CD4-positive, alpha-beta T cell treated with Interleukin-6 for 4 hours (primary cell): Measurements from ENCODE around the gene CC2D2B.
"Not testable (repeated sequence)": the region's sequence is repeated elsewhere in the genome, so short reads cannot be mapped to it uniquely, and the experiment has no call there.

ENCODE experiments used
- DNase-seq: peaks from one replicate; pipeline ENCODE4 v3.0.0-alpha.2; 2020; ENCODE audit warnings: mixed read lengths

The CC2D2B gene

DNA sequence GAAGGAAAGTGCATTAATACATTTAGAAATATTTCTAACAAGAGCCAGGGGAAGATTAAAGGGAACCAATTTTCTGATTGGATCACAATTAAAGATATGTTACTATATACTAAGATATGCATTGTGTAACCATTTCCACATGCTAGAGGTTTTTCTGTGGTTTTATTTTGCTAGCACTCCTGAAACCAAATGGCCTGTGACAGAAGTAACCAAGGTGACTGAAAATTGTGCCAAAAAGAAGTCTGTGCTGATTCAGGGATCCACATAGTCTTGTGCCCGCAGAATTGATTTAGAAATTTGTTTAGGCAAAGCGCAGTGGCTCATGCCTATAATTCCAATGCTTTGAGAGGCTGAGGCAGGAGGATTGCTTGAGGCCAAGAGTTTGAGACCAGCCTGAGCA lies 1.8 kb downstream of the CC2D2B start:
- DNase-seq = no peak

DNA sequence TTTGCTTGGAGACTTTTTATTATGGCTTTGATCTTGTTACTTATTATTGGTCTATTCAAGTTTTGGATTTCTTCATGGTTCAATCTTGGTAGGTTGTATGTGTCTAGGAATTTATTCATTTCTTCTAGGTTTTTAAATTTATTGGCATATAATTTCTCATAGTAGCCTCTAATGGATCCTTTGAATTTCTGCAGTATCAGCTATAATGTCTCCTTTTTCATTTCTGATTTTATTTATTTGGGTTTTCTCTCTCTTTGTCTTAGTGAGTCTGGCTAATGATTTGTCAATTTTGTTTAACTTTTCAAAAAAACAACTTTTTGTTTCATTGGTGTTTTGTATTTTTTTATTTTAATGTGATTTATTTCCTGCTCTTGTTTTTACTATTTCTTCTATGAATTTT lies 8.3 kb downstream of the CC2D2B start:
- not testable (repeated sequence) for DNase-seq

DNA sequence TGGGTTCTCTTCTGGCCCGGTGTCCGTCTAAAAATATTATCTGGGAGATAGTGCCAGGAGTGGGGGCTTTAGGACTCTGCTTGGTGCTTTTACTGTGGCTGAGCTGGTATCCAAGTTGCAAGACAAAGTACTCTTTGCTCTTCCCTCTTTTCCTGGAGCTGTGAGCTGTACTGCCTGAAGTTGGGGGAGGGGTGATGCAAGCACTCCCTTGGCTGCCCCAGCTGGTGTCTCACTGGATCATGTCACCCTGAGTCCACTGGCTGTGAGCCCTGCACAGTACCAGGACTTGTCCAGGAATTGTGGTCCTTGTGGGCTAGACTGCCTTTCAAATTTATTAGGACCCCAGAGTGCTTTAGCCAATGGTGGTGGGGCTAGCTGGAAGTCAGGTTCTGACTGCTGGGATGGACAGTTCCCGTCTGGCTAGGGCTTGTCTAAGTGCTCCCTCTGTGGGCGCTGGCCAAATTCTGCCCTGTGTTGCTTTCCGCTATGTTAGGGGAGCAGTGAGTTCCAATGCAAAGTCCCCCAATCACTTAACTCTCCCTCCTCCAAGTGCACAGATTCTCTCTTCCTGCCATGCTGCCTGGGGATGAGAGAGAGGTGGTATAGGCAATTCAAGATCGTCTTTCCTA lies 13.1 kb downstream of the CC2D2B start:
- DNase-seq = no peak

DNA sequence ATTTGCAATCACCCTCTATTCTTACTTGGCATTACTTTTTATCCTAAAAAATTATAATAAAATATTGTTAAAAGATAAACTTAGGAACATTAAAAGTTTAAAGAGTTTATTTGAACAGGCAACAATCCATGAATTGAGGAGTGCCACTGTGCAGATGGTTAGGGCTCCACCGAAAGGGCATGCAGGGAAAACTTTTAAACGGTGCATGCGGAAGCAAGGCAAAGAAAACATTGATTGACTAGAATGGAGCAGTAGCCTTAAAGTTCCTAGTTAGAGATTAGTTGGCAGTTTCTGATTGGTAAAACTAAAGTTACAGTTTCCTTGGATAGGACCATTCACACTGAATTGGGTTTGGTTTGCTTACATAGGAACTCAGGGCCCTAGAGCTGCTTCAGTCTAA lies 17.3 kb downstream of the CC2D2B start:
- DNase-seq = no peak

DNA sequence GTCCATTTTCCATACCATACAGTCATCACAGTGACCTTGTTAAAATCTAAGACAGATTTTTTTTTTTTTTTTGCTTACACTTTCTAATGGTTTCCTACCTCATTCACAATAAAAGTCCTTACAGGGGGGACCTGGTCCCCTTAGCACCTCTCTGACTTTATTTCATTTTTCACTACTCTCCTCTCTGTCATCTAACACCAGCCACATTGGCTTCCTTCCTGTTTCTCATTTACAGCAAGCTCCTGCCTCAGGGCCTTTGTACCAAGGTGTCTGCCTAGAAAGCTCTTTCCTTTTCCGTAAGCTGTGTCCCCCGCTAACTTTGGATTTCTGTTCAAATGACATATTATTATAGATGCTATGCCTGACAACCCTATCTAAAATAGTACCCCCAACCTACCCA lies 27.7 kb downstream of the CC2D2B start:
- no peak for DNase-seq

DNA sequence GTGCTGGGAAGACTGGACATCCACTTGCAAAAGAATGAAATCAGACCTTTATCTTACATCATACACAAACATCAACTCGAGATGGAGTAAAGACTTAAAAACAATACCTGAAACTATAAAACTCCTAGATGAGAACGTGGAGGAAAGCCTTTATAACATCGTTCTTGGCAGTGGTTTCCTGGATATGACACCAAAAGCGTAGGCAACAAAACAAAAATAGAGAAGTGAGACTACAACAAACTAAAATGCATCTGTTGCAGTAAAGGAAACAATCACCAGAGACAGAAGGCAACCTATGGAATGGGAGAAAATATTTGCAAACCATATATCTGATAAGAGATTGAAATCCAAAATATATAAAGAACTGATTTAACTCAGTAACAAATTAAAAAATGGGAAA lies 33.3 kb downstream of the CC2D2B start:
- no peak for DNase-seq

DNA sequence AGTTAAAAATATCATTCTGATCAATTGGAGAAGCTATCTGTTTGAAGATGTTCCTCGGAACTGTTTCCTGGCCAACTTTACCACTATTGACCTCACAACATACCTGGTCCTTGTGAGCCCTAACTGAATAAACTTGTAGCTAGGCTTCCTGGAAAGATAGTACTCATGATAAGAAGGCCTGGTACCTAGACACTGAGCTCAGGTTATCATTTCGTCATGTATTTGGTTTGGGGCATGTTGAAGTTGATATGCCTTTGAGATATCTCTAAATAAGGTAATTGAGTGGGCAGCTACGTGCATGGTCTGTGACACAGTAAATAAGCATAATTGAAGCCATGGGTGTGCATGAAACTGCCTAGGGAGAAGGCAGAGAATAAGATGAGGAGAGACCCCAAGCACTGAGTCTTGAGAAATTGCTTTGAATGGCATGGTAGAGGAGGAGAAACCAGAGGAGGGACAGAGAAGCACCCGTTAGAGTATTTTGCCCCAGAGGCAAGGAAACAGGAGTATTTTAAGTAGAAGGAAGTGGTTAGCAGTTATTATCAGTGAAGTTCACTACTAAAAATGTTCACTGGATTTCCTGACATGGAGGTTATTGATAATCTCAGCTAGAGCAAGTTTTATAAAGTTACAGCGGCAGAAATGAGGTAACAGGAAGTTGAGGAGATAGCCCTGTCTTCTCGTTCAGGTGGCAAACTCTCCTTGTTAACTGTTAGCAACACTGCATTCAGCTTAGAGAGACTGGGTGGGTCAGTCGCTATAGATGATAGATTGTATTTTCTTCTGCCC lies 55.6 kb downstream of the CC2D2B start:
- DNase-seq = no peak

DNA sequence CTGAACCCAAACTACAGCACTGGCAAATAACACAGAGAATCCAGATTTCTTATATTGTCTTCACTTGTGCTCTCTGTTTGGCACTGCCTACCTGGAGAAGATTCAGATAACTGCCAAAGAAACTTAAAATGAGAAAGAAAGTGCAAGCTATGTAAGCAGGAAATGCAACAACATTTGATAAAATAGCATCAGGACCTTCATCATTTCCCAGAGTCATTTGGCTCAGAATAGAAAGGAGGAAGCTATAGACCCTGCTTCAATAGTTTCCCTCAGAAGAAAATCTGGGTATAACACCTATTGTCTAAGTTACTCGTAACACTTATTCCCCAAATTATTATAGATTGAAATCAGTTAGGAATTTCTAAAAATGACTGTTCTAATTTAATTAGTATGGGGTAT lies 56.2 kb downstream of the CC2D2B start:
- DNase-seq = no peak

DNA sequence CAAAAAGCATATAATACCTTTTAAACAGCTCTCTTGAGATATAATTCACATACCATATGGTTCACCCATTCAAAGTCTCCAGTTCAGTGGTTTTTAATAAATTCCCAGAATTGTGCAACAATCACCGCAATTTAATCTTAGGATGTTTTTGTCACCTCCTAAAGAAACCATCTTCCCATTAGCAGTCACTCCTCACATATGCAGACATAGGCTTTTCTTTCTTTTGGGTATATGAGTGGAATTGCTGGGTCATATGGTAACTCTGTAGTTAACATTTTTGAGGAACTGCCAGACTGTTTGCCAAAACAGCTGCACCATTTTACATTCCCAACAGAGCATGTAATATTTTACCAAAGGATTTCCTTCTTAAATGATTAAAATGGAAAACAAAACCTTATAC lies 57.0 kb downstream of the CC2D2B start:
- no peak for DNase-seq

DNA sequence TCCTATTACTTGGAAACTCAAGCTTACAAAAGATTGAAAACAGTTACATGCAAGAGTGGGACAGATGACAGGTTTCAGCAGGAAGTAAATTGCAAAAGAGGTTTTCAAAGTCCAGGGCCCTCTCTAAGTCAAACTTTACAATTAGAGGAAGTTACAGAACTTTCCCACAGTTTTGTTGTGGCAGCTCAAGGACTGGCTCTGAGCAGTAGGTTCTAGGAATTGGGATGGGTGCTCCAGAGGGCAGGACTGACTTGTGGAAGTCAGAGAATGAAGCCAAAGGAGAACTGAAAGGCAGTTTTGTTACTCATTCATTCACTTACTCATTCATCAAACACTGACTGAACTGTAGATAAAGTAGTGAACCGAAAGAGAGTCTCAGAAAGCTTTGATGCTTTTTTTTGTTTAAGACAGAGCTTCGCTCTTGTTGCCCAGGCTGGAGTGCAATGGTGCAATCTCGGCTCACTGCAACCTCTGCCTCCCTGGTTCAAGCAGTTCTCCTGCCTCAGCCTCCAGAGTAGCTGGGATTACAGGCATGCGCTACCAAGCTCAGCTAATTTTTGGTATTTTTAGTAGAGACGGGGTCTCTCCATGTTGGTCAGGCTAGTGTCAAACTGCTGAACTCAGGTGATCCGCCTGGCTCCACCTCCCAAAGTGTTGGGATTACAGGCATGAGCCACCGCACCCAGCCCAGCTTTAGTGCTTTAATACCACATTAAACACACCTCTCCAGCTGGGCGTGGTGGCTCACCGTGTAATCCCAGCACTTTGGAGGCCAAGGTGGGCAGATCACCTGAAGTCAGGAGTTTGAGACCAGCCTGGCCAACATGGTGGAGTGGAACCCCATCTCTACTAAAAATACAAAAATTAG lies 68.8 kb downstream of the CC2D2B start:
- DNase-seq = no peak

DNA sequence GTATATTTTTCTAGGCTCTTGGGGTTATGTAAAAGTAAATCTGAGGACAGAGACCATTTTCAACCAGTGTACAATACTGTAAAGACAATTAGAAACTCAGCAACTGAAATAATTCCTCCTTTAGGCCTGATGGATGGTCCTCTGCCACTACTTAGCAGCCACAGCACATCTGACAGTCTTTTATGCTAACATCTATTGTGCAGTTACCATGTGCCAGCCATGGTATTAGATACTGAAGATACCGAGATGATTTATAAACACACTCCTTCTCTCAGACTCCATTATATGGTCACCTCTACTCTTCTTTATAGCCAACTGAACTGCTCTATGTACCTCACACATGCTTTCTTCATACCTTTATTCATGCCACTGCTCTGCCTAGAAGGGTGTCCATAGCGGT lies 74.4 kb downstream of the CC2D2B start:
- DNase-seq = no peak

DNA sequence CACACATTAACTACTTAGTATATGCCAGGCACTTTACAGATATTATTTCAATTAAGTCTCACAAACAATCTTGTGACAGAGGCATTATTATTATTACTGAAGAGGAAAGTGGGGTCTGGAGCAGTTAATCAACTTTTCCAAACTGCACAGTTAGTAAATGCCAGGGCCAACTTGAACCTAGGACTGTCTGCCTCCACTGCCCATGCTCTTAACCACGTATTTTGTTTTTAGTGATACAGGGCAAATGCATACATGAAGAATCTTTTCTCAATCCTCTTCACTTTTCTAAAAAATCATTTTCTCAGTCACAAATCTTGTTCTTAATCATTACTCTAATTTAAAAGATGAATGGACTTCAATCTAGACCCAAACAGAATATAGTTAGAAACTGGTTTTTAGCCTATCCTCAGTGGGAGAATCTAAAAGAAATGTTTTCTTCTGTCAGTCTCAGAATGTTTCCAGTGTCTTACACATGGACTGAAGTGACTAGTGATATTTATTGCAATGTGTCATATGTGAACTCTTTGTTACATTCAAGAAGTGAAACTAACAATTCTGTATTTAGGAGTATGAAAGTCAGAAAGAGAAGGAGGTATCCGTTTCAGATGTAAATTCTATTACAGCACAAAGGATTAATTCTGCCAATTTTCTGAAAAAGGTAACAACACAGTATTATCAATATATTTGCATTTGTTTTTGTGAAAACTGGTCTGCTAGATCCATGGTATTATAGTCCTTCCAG lies 80.1 kb downstream of the CC2D2B start:
- DNase-seq = no peak

DNA sequence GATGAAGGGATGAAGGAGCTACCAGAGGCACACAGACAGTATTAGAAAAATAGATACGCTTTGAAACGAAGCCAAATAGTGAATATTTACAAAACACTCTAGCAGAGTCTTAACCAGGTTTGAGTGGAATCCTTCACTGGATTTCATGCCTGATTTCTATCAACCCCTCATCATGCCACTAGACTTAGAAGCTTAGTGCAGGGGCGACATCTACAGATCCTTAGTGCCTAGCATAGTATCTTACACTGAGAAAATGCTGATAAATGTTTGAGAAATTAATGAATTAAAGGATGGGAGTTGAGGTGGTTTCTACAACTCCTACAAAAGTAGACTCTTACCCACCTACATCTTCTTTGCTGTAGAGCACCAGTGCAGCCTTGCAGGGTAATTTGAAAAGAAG lies 80.9 kb downstream of the CC2D2B start:
- DNase-seq = no peak

DNA sequence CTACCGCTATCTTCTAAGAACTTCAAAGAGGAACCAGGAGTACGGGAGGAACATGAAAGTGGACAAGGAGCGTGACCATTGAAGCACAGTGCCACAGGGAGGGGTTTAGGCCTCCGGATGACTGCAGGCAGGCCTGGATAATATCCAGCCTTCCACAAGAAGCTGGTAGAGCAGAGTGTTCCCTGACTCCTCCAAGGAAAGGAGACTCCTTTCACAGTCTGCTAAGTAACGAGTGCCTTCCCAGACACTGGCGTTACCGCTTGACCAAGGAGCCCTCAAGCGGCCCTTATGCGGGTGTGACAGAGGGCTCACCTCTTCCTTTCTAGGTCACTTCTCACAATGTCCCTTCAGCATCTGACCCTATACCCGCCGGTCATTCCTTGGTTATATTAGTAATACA lies 86.6 kb downstream of the CC2D2B start:
- not testable (repeated sequence) for DNase-seq

DNA sequence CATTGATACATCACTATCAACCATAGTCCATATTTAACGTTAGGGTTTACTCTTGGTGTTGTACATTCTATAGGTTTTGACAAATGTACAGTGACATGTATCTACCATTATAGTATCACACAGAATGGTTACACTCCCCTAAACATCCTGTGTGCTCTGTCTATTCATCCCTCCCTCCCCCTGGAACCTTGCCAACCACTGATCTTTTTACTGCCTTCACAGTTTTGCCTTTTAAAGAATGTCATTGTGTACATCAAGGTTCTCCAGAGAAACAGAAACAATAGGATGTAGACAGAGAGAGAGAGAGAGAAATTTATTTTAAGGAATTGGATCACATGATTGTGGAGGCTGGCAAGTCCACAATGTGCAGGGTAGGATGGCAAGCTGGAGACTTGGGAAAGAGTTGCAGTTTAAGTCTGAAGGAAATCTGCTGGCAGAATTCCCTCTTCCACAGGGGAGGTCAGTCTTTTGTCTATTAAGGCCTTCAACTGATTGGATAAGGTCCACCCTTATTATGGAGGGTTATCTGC lies 90.5 kb downstream of the CC2D2B start:
- DNase-seq = no peak

DNA sequence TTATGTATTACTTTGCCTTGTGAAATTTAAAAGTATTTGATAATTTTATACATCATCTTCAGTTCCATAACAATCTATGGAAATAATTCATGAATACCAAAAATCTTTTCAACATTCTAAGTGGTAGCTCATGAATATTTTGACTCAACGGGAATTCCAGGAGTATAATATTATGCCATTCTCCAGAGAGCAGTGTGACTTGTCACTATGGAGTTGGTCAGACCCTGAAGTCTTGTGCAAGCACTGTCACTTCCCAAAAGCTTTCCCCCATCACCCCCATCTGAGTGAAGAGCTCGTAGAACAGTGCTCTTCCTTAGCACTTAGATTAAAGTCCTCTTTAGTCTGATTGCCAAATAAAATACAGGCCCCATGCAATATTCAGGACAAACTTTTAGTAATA lies 106.2 kb downstream of the CC2D2B start:
- no peak for DNase-seq

DNA sequence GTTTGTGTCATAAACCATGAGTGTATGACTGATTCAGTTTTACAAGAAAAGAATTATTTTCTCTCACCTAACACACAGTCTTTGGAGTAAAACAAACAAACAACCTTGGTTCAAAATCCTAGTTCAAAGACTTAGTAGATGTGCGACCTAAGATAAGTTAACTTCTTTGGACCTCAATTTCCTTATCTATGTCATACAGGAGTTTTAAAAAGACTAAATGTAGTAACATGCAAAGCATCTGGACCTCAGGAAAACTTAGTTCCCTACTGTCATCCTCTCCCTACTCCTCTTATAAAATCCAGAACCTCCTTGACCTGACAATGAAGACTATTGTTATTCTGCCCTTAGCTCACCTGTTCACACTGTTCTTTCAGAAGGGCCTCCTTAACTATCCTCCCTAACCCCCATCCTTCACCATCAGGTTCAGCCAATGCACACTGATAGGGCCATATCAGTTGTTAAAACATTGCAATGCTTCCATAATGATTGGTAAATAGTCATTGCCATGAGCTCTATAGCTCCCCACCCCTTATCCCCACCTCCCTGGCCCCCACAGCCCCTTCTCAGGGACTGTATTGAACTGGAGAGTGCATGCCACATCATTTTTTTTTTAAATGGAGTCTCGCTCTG lies 106.8 kb downstream of the CC2D2B start:
- DNase-seq = no peak

DNA sequence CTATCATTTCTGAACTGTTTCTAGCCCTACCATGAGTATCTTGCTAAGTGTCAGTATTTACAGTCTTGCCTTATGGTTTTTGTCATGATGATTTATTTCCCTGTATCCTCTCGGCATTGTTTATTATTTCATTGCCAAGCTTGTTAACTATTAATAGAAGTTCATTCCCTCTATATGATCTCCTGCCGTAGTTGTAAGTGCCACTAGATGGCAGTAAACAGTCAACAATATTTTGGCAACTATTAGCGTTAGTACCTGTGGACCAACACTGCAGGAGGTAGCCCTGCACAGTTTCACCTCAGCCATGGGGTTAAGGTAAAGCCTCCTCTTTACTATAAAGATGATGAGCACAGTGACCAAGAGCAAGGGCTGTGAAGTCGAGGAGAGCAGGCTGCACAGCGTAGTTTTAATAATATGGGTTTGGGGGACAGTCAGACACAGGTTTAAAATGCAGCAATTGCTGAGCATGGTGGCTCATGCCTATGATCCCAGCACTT lies 109.5 kb downstream of the CC2D2B start:
- peak; percentile 46 for DNase-seq

DNA sequence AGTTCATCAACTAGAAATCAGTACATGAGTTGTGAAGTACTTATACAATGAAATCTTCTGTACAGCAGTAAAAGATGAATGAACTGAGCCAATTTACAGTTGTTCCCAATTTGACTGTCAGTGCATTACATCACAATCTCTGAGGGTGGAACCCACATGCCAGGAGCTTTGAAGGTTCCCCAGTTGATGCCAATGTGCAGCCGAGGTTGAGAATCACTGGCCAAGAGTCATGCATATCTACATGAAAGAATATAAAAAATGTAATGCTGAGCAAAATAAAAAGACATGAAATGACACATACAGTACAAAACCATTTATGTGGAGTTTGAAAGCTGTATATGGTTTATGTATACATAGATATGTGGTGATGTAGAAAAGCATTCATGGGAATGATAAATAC lies 113.6 kb downstream of the CC2D2B start:
- DNase-seq = no peak

DNA sequence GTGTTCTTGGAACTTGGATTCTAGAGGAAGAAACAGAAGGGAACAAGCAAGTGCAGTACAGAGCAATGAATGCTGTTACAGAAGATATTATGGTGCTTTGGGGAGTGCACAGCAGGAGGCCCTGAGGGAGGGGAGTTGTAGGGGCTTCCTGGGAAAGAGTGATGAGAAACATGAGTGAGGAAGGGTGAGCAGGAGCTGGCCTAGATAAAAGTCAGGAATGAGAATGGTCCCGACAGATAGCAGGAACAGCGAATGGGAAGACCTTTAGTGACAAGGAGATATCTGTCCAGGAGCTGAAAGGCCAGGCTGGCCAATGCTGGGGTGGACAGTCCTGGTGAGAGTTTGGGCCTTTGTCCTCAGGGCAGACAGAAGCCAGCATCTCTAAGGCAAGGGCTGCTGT lies 115.0 kb downstream of the CC2D2B start:
- DNase-seq = no peak

DNA sequence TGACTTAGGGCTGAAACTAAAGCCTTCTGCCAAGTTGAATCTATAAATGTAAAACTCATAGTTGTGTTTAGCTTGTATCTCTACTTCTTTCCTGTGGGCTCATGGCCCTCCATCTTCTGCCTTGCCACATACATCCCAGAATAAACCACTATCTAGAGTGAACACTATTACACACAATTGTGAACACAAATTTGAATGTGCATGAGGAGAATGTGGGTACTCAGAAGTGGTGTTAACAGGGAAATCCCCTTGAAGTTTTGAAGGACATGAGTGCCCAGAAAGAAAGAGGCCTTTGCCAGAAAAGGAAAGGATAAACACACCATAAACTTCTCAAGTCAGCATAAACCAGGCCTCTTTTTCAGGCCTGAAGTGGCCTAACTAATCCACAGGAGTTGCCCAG lies 115.4 kb downstream of the CC2D2B start:
- no peak for DNase-seq

DNA sequence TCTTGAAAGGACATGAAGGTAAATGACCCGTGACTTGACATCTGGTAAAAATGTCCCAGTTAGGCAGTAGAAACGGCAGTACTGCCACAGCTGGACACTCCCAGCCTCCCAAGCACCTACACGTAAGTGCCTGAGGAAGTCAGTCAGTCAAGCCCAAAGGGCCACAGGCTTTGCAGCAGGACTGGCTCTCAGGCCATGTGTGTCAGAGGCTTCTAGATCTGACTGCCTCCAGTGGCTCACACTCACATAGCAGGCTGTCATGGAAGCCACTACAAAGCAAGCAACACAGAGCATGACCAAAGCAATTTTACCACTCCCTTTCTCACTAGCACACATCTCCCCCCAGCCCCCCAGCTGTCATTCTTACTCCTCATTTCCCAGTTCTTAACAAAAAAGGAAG lies 117.8 kb downstream of the CC2D2B start:
- DNase-seq = no peak
